T-helper 2 cell (primary cell): ENCODE results near the gene PLD2.
"Not testable (repeated sequence)": the region's sequence is repeated elsewhere in the genome, so short reads cannot be mapped to it uniquely, and the experiment has no call there.

Source experiments
- DNase-seq, 5 experiments: peaks; one replicate each; pipeline versions ENCODE4 v3.0.0 to v3.0.0-alpha.2; 2012 to 2022

PLD2 gene

DNA sequence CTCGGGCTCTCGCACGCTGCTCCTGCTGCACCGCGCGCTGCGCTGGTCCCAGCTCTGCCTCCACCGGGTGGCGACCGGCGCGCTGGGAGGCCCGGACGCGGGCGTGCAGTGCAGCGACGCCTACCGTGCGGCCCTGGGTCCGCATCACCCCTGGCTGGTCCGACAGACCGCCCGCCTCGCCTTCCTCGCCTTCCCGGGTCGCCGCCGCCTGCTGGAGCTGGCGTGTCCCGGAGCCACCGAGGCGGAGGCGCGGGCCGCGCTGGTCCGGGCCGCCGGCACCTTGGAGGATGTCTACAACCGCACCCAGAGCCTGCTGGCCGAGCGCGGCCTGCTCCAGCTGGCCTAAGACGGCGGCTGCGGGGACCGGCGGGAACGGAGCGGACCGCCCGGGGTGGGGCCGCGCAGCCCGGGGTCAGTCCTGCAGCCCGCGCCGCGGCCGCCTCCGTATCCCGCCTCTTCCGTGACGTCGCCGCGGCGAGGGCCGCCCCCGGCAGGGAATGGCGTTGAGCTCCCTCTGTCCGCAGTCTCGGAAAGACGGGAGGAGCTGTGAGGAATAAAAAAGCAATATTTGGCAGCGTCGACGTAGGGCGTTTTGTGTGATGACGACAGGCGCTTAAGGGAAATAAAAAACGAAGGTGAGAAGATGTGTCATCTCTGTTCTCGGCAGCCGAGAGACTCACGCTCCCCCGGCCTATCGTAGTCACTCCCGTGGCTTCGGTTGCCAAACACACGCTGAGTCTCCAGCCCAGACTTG, 16.8 kb upstream of the PLD2 start:
- peak; percentile 56 to 88 (median 73) for DNase-seq

GRCh38 chr17:4790705-4791088, 16.3 kb upstream of the PLD2 start:
- DNase-seq: no peak

DNA sequence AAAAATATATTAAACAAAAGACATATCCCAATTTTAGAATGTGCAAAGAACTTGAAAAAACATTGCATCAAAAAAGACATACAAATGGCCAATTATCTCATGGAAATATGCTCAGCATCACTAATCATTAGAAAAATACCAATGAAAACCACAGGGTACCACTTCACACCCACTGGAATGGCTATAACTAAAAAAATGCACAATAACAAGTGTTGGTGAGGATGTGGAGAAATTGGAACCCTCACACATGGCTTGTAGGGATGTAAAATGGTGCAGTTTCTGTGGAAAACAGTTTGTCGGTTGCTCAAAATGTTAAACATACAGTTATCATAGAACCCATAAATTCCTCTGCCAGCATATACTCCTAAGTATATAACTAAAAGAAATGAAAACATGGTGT, 11.8 kb upstream of the PLD2 start:
- no peak for DNase-seq

DNA sequence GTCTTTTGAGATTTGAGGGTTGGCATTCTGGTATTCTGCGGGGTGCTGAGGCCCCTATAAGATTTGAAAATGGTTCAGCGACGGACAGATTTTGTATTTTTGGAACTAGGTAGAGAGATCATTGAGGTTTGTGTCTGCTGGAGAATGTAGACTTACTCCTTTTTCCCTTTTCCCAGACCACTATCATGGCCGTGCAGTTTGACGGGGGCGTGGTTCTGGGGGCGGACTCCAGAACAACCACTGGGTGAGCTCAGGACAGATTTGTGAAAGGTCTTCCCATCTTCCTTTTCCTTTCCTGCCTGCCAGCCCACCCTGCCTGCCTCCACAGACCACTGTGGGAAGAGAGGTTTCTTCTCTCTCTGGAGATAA, 10.4 kb upstream of the PLD2 start:
- DNase-seq: peak in 1 of 5 experiments; percentile 36

DNA sequence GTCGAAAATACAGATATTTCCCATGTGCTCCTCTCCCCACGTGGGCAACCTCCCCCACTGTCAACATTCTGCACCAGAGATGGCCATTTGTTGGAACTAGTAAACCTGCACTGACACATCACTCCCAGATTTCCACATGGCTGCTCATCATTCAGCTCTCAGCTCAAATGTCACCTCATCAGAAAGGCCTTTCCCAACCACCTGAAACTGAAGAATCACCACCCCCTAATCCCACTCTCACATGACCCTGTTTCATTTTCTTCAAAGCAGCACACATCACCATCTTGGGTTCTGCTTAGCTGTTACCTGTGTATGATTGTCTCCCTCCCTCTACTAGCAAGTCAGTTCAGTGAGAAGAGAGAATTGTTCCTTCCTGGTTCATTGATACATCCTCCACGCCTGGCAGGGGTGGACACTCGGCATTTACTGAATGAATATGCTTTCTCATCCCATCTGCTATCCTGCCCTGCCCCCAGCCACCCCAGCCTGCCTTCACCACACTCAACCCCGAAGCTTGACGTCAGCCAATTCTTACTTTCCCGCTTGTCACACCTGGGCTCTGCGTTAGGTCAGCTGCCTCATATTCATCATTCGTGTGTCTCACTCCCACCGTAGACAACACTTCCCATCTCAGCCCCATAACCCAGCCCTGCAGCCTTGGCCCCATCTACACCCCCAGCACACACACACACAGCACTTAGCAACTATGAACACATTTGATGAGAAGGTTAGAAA, 6.3 kb upstream of the PLD2 start:
- DNase-seq: no peak

DNA sequence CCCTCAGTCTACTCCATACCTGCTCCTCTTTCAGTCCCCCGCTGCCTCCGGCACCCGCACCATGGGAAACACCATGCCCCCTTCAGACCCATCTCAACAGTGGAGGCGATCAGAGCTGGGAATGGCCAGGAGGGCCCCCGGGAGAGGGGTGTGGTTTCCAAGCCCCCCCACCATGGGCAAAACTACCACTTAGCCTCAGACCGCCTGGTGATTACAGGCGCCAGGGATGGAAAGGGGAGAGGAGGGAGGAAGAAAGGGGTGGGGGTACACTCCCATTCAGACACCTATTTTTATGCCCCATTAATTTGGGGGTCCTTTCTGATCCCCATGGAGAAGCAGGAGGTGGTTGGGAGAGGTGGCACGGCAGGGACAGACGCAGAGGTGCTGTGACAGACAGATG, 4.7 kb upstream of the PLD2 start, which contains the start of gene C17orf114:
Gene C17orf114 (minus strand): TSS at position 101 of the 400 bp plus-strand sequence.
- no peak for DNase-seq

DNA sequence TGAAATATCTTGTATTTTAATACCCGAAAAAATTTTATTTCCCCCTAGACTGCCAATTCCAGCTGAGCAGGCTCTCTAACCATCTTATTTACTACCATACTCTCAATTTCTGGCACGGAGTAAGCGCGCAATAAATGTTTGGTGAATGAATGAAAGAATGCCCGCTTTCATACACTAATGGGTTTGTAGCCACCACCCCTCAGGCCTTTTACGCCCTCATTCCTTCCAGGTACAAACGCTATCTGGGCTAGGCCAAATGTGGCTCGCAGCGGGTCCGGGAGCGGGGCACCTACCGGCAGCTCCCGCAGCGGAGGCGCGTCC, 536 bp upstream of the PLD2 start:
- no peak for DNase-seq

GRCh38 chr17:4807605-4808377, 839 bp downstream of the PLD2 start:
- no peak for DNase-seq

DNA sequence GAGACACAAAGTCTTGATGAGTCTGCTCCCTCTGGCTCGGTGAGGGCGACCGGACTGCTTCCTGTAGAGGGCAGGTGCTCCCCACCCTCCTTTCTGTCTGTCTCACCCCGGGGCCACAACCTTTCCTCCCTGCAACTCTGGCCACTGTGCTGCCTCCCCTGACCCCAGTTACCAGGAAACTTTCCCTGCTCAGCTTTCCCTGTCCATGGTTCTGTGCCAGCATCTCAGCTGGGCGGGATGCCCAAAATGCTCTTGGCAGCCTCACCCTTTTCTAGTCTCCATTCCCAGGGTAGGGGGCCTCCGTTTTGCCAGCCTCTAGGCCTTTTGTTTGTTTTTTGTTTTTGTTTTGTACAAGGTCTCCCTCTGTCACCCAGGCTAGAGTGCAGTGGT, 1.4 kb downstream of the PLD2 start:
- no peak for DNase-seq

- DNase-seq: no peak
Observed at GRCh38 chr17:4810696-4811290, 3.8 kb downstream of the PLD2 start.

GRCh38 chr17:4811471-4811870, 4.5 kb downstream of the PLD2 start:
- DNase-seq: no peak

GRCh38 chr17:4812690-4813089, 5.7 kb downstream of the PLD2 start:
- DNase-seq: no peak

DNA sequence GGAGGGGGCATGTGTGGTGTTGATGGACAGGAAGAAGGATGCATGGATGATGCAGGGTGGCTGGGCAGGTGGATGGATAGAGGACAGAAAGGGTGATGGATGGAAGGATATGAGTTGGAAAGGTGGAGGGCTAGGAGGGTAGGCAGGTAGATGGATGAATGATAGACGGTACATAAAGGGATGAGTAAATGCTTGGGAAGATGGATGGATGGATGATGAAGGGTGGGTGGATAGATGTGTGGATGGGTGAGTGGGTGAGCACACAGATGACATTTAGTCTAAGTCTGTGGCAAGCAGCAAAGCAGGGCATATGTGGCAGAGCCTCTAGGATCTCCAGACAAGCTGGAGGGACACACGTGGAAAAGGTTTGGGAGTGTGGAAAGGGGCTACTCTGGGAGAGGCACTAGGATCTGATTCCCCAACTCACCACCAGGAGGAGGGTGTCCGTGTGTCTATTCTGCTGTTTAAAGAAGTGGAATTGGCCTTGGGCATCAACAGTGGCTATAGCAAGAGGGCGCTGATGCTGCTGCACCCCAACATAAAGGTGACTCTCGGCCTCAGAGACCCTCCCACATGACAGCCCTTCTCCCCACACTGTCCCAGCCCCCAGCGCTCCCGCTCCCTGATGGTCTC, 8.2 kb downstream of the PLD2 start:
- DNase-seq: no peak

DNA sequence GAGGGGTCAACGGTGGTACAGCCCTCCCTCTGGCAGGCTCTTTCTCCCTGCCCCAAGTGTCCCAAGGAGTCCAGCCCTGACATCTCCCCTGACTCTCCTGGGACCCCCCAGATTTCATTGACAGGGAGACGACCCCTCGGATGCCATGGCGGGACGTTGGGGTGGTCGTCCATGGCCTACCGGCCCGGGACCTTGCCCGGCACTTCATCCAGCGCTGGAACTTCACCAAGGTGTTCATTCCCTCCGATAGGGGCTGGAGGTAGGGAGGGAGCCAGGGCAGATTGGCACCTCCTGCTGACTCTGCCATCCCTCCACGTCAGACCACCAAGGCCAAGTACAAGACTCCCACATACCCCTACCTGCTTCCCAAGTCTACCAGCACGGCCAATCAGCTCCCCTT, 9.9 kb downstream of the PLD2 start:
- no peak for DNase-seq

- DNase-seq: no peak
Observed at GRCh38 chr17:4818276-4818675, 11.3 kb downstream of the PLD2 start.

- DNase-seq: no peak
Observed at GRCh38 chr17:4822835-4823234, 15.9 kb downstream of the PLD2 start.

DNA sequence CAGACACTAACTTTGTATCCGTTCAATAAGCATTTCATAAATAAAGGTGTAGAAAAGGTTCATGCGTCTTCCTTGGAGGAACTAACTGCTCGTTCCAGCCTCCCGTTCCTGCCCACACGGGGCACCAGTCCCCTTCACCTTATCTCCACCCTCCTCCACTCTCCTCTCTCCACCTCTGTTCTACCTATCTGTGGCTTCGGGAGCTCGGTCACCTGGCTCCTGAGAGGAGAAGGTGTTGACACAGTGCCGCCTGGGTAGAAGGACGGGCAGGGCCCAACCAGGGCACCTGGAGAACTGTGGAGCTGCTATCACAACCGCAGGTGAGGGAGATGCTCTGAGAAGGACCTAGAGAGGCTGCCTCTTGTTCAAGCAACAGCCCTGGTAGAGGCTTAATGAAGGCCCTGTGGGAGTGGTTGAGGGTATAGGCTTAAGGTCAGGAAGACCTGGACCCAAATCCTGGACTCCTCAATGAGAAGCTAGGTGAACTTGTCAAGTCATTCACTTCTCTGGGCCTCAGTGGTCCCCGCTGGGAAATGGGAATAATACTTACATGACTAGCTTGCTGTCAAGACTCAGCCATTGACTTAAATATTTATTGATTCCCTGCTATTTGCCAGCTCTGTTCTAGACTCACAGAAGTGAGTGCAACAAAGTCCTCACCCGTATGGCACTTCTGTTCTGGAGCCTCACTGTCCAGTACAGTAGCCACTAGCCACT, 16.6 kb downstream of the PLD2 start:
- DNase-seq: no peak

DNA sequence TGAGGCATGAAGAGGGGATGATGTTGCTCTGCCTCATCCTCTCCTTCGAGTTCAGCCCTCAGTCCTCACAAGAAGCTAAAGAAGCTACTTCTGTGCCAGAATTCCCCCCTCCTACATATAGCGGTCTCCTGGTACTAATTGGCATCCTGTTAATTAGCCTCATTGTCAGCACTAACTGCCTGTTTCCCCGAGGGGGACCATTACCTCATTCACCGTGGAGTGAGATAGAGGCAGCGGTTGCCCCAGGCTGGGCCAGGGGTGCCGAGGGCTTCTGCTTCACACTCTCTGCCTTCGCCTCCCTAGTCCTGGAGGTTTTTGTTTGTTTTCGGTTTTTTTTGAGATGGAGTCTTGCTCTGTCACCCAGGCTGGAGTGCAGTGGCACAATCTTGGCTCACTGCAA, 20.4 kb downstream of the PLD2 start:
- no peak for DNase-seq

DNA sequence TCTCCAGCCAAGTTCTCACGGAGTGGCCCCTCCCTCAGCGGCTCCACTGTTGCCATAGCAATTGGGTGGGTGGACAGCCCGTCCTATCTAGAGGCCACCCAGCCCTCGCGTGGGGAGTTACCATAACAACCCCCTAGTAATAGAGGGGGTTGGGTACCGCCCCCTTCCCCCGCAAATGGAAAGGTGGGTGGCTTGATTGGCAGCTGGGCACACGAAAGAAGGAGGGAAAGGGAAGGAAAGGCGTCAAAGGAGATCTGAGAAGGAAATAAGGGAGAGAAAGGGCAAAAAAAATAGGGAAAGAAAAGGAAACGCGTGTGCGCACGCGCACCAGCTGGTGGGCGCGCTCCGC, 25.9 kb downstream of the PLD2 start:
- not testable (repeated sequence) for DNase-seq

DNA sequence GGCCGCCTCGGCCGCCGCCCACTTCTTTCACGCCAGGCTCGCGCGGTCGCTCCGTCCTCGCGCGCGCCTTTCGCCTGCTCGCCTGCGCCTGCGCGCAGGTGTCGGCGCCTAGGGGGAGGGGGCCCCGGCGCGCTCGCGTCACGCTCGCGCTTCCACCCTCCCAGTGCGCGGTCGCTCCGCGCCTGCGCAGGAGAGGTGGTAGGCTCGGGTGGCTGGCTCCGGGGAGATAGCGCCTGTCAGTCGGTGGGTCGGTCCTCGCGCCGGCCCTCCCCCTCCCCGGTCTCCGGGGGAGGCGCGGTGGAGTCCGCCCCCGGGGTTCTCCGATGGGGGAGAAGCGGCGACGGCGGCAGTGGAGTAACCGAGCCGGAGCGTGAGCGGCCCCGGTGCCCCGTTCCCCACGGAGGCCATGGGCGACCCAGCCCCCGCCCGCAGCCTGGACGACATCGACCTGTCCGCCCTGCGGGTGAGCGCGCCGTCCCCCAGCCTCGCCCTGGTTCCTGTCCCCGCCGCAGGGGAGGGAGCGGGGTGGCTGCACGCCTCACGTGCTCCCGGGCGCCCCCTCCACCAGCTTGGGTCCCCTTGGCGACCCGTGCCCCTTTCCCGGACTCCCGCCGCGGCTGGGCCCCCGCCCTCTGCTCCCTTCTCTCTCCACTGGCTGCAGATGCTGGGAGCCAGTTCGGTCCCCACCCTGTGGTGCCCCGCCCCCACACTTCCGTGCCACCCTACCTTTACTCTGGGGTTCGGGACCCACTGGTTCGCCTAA, 26.4 kb downstream of the PLD2 start, which contains the start of gene MINK1:
Gene MINK1 (plus strand): TSS at position 163 of the 763 bp plus-strand sequence. CDS start 244 bp downstream, at position 407.
- peak; percentile 81 to 95 (median 85) for DNase-seq

DNA sequence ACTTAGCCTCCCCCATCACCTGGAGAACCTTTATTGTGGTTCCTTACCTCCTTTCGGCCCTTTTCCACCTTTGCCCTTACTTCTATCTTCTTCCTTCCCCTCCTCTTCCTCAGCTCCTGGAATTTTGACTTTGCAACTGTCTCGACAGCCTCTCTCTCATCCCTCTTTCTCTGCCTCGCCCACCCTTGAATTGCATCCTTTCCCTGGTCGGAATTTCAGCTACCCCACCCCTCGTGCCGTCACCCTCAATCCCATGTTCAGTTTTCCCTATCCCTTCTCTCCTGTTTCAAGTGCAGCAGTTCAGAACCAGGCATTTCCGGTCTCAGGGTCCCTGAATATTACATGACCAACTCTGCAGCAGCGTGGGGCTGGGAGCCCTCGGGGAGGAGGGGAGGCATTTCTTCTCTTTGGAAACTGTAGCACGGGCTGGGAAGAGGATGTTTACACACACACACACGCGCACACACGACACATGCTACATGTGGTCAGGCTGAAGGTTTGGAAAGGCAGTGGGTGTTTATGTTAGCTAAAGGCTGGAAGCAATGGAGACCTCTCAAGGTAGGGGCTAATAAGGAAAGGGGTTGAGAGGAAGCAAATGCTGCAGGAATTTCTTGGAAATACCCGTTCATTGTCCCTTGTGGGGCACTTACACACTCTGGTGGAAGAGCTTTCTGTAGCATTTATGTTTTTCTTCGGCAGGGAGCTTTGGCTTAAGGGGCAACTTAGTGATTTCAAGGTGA, 27.2 kb downstream of the PLD2 start:
- DNase-seq: peak in 1 of 5 experiments; percentile 26
